DOHH2 (cell line): ENCODE results near the gene TNFAIP8L3.

ENCODE experiments used
- CTCF ChIP-seq: fragments of 200-600 bp; sonication (generic); IDR thresholded peaks from one replicate; pipeline ENCODE4 v1.5.1; 2014; ENCODE audit warnings: antibody characterized with exemption, mild to moderate bottlenecking, low read depth, low read length; ENCODE audit not compliant: poor library complexity, severe bottlenecking
- EZH2phosphoT487 ChIP-seq: fragments of 200-600 bp; sonication (generic); IDR thresholded peaks from 2 replicates; pipeline ENCODE4 v1.6.1; 2017; ENCODE audit warnings: borderline replicate concordance, mild to moderate bottlenecking, antibody characterized with exemption, low read length, moderate library complexity, mixed read lengths

- no peak for TF ChIP-seq CTCF
- TF ChIP-seq EZH2phosphoT487, result no peak
Observed at GRCh38 chr15:51131596-51132290, 37.0 kb upstream of the TNFAIP8L3 start.
